MM.1S (cell line): ENCODE data around the gene CADPS.
A peak's percentile ranks its signal among the peaks of the same experiment; 100 is the strongest.

Experiments
- DNase-seq: peaks from one replicate; pipeline ENCODE4 v3.0.0-alpha.2; 2015
- H2AFZ ChIP-seq: fragments of 300-600 bp; sonication (generic); 2 replicates; pipeline ENCODE4 v1.6.0; 2016; ENCODE audit warnings: antibody characterized with exemption, low read length
- H3F3A ChIP-seq: fragments of 300-600 bp; sonication (generic); 2 replicates; pipeline ENCODE4 v1.6.1; 2016; ENCODE audit warnings: mild to moderate bottlenecking, antibody characterized with exemption, low read length, moderate library complexity, mixed read lengths; ENCODE audit not compliant: insufficient read depth
- H3K27ac ChIP-seq: fragments of 300-600 bp; sonication (generic); 2 replicates; pipeline ENCODE4 v1.5.1; 2016; ENCODE audit warnings: mild to moderate bottlenecking, low read length
- H3K27me3 ChIP-seq: fragments of 300-600 bp; sonication (generic); replicated peaks from 2 replicates; pipeline ENCODE4 v1.6.0; 2016; ENCODE audit warnings: low read length; ENCODE audit not compliant: insufficient read depth
- H3K36me3 ChIP-seq: fragments of 300-600 bp; sonication (generic); replicated peaks from 2 replicates; pipeline ENCODE4 v1.6.1; 2016; ENCODE audit warnings: mild to moderate bottlenecking, low read length, mixed read lengths; ENCODE audit not compliant: insufficient read depth
- H3K4me1 ChIP-seq: fragments of 300-600 bp; sonication (generic); 2 replicates; pipeline ENCODE4 v1.6.1; 2016; ENCODE audit warnings: low read length, mixed read lengths
- H3K4me2 ChIP-seq: fragments of 300-600 bp; sonication (generic); 2 replicates; pipeline ENCODE4 v1.6.0; 2016; ENCODE audit warnings: low read depth, low read length
- H3K4me3 ChIP-seq: fragments of 300-600 bp; sonication (generic); 2 replicates; pipeline ENCODE4 v1.5.1; 2016; ENCODE audit warnings: low read length, mixed read lengths
- H3K79me2 ChIP-seq: fragments of 300-600 bp; sonication (generic); 2 replicates; pipeline ENCODE4 v1.6.1; 2016; ENCODE audit warnings: mixed run types, low read length, mixed read lengths
- H3K9ac ChIP-seq: fragments of 300-600 bp; sonication (generic); 2 replicates; pipeline ENCODE4 v1.6.1; 2016; ENCODE audit warnings: low read length, mixed read lengths
- H3K9me2 ChIP-seq: fragments of 300-600 bp; sonication (generic); replicated peaks from 2 replicates; pipeline ENCODE4 v1.6.1; 2016; ENCODE audit warnings: mild to moderate bottlenecking, low read length, mixed read lengths; ENCODE audit not compliant: insufficient read depth
- H3K9me3 ChIP-seq: fragments of 300-600 bp; sonication (generic); replicated peaks from 2 replicates; pipeline ENCODE4 v1.6.1; 2016; ENCODE audit warnings: mild to moderate bottlenecking, low read length, mixed read lengths; ENCODE audit not compliant: insufficient read depth
- H4K20me1 ChIP-seq: fragments of 300-600 bp; sonication (generic); 2 replicates; pipeline ENCODE4 v1.6.1; 2016; ENCODE audit warnings: mild to moderate bottlenecking, low read length, moderate library complexity, mixed read lengths; ENCODE audit not compliant: insufficient read depth
- CTCF ChIP-seq: fragments of 300-600 bp; sonication (generic); IDR thresholded peaks from 2 replicates; pipeline ENCODE4 v1.5.1; 2016; ENCODE audit warnings: antibody characterized with exemption, low read length, mixed read lengths
- EZH2 ChIP-seq: fragments of 300-600 bp; sonication (generic); optimal IDR thresholded peaks from 2 replicates; pipeline ENCODE3; 2017; ENCODE audit warnings: low read depth, mild to moderate bottlenecking, antibody characterized with exemption, low read length, mixed read lengths
- EZH2phosphoT487 ChIP-seq: fragments of 300-600 bp; sonication (generic); IDR thresholded peaks from 2 replicates; pipeline ENCODE4 v1.6.1; 2018; ENCODE audit warnings: antibody characterized with exemption, low read length

Gene CADPS

GRCh38 chr3:62570888-62571287 is 304.3 kb downstream of the CADPS start:
- no peak for DNase-seq
- Histone ChIP-seq H2AFZ (no peak overlapping the region), H3K9me3 (no peaks in the 10 kb centered on the region), H3K79me2 (no peaks in the 10 kb centered on the region), H4K20me1 (no peaks in the 10 kb centered on the region), H3K9ac (no peak overlapping the region), H3K9me2 (no peaks in the 10 kb centered on the region), H3K27ac (no peak overlapping the region), H3K4me2 (no peak overlapping the region), H3K36me3 (no peaks in the 10 kb centered on the region), H3K4me3 (no peak overlapping the region), H3K27me3 (no peaks in the 10 kb centered on the region), H3K4me1 (peaks cover 14% of the 10 kb centered on the region), H3F3A (peaks cover 14% of the 10 kb centered on the region)
- TF ChIP-seq EZH2, result no peak
- no peak for TF ChIP-seq EZH2phosphoT487
- TF ChIP-seq CTCF, result no peak

GRCh38 chr3:62569609-62570008 is 305.6 kb downstream of the CADPS start:
- no peak overlapping the region for H3K4me3 ChIP-seq
- no peak overlapping the region for H3K4me2 ChIP-seq
- H3K9me3 ChIP-seq, result no peaks in the 10 kb centered on the region
- H3K9me2 ChIP-seq, result no peaks in the 10 kb centered on the region
- H4K20me1 ChIP-seq, result no peaks in the 10 kb centered on the region
- no peaks in the 10 kb centered on the region for H3K79me2 ChIP-seq
- no peaks in the 10 kb centered on the region for H3K36me3 ChIP-seq
- H3K27ac ChIP-seq, result no peak overlapping the region
- no peaks in the 10 kb centered on the region for H3K27me3 ChIP-seq
- H3K9ac ChIP-seq, result no peak overlapping the region
- no peak overlapping the region for H2AFZ ChIP-seq
- H3K4me1 ChIP-seq, result peaks cover 18% of the 10 kb centered on the region
- TF ChIP-seq EZH2phosphoT487 (no peak), EZH2 (no peak), CTCF (no peak)
- DNase-seq, result no peak
- peaks cover 14% of the 10 kb centered on the region for H3F3A ChIP-seq

GRCh38 chr3:62567097-62568021 is 307.9 kb downstream of the CADPS start:
- Histone ChIP-seq H3K4me1 (peaks cover 18% of the 10 kb centered on the region), H3K27ac (peak overlapping the region; percentile 30; the same call in 1 of the 2 replicates), H3K9me3 (no peaks in the 10 kb centered on the region), H3K4me2 (peak overlapping the region; percentile 65; the same call in 1 of the 2 replicates), H4K20me1 (no peaks in the 10 kb centered on the region), H3K27me3 (no peaks in the 10 kb centered on the region), H3K79me2 (no peaks in the 10 kb centered on the region), H3K9ac (no peak overlapping the region), H3K9me2 (no peaks in the 10 kb centered on the region), H3K36me3 (no peaks in the 10 kb centered on the region), H3F3A (peaks cover 14% of the 10 kb centered on the region), H2AFZ (peak overlapping the region; percentile 11; the same call in 1 of the 2 replicates), H3K4me3 (no peak overlapping the region)
- TF ChIP-seq EZH2, result no peak
- no peak for TF ChIP-seq CTCF
- TF ChIP-seq EZH2phosphoT487, result no peak
- DNase-seq, result no peak
